GM13977 (cell line): ENCODE measurements around the gene TLR8.

Experiments
- DNase-seq: peaks from one replicate; pipeline ENCODE4 v3.0.0; 2012; ENCODE audit warnings: low spot score
- CTCF ChIP-seq: IDR thresholded peaks from 2 replicates; pipeline ENCODE4 v1.5.1; 2012; ENCODE audit warnings: mild to moderate bottlenecking, control low read depth; ENCODE audit not compliant: insufficient read depth; ENCODE audit errors: extremely low read depth, missing control alignments
- in situ Hi-C: fragments of 300-500 bp; cut with MboI; formaldehyde crosslinking; loops from one replicate; pipeline ENCODE4 v1.12.0; 2022; ENCODE audit warnings: low sequenced_read_pairs, low pct_unique_long_range_greater_than_20kb, mixed read lengths, inconsistent platforms; ENCODE audit not compliant: unreplicated experiment

The TLR8 gene

GRCh38 chrX:12965131-12965940, 58.9 kb downstream of the TLR8 start:
- TF ChIP-seq CTCF = no peak
- in situ Hi-C loops = no loop called here
- no peak for DNase-seq

GRCh38 chrX:12966151-12966550, 59.7 kb downstream of the TLR8 start:
- in situ Hi-C loops = no loop called here
- TF ChIP-seq CTCF = no peak
- DNase-seq = no peak

- no peak for DNase-seq
- no peak for TF ChIP-seq CTCF
- in situ Hi-C loops = no loop called here
Measured at GRCh38 chrX:12967711-12968465, 61.5 kb downstream of the TLR8 start.

GRCh38 chrX:12970691-12971202, 64.3 kb downstream of the TLR8 start:
- TF ChIP-seq CTCF = peak; percentile 15
- in situ Hi-C loops = no loop called here
- no peak for DNase-seq

GRCh38 chrX:12971282-12972003, 65.0 kb downstream of the TLR8 start:
- in situ Hi-C loops = no loop called here
- no peak for DNase-seq

More at GRCh38 chrX:12971282-12972003, 65.0 kb downstream of the TLR8 start:
- TF ChIP-seq CTCF = no peak
